Measurements from ENCODE around the gene PRXL2B. TPM values are rescaled to one million over a fixed set of nuclear protein-coding genes. Genes with fewer than 3 reads are reported as not detected.

Gene PRXL2B
- total RNA-seq, 5 donors from 2014 or later (not counting 1 experiment from before 2014, with no cell fraction given) = 17.3 to 37.6 (median 35.3) TPM

- H3K4me3 Mint-ChIP-seq = peak overlapping the region; percentile 74 to 83 (median 76)
- no peaks in the 10 kb centered on the region for H3K9me3 ChIP-seq
- CTCF ChIA-PET = interaction anchor here (0.5 to 2.3 kb wide), 4 partner anchors 9 to 390 kb away, joined by 3 to 5 read pairs (median 3); no protein-coding TSS in a partner anchor
- H3K4me3 ChIP-seq (ENCODE audit: control insufficient read depth in 1 of 2, extremely low read depth in 1 of 2, low read length in 1 of 2) = peak overlapping the region; percentile 61 to 73
- no peaks in the 10 kb centered on the region for H3K9me3 Mint-ChIP-seq
- H3K27me3 ChIP-seq (replicated peaks in 1 of 2; ENCODE audit: control insufficient read depth in 2 of 2, extremely low read depth in 1 of 2, insufficient read depth in 2 of 2, low read length in 1 of 2) = peaks cover 0 to 2% of the 10 kb centered on the region in 2 experiments
- POLR2A ChIA-PET = interaction anchor here in 1 of 2 donors (0.5 kb wide), 1 partner anchor 29 kb away, joined by 4 read pairs; no protein-coding TSS in a partner anchor
- 1% methylated on average over 41 of the region's 52 CpGs for WGBS (ENCODE audit: insufficient coverage)
- peaks cover 29 to 40% (median 32%) of the 10 kb centered on the region in 3 donors for H3K4me1 Mint-ChIP-seq
- H3K36me3 ChIP-seq (ENCODE audit: control insufficient read depth in 2 of 2, extremely low read depth in 1 of 2, insufficient read depth in 1 of 2, low read length in 1 of 2) = peaks cover 0 to 6% of the 10 kb centered on the region in 2 donors
- no peaks in the 10 kb centered on the region for H3K36me3 Mint-ChIP-seq
- H3K4me1 ChIP-seq (ENCODE audit: control insufficient read depth in 1 of 2, extremely low read depth in 1 of 2, insufficient read depth in 2 of 2, low read length in 2 of 2) = peaks cover 19 to 58% of the 10 kb centered on the region in 2 experiments
- no peaks in the 10 kb centered on the region for H3K27me3 Mint-ChIP-seq
- peak overlapping the region; percentile 8 to 16 for H3K27ac Mint-ChIP-seq
- H3K27ac ChIP-seq (ENCODE audit: low read length) = no peak overlapping the region
- peak in 17 of 35 experiments; percentile 8 to 44 (median 26) for DNase-seq
- ATAC-seq (replicated peaks in 1 of 4) = peak in 2 of 4 experiments; percentile 5 to 6
Measured at GRCh38 chr1:2587071-2587859, 688 bp downstream of the PRXL2B start.

- Histone ChIP-seq H3K27me3 (replicated peaks in 1 of 2; ENCODE audit: control insufficient read depth in 2 of 2, extremely low read depth in 1 of 2, insufficient read depth in 2 of 2, low read length in 1 of 2) (peaks cover 0 to 5% of the 10 kb centered on the region in 2 experiments), H3K27ac (ENCODE audit: low read length) (no peak overlapping the region), H3K4me1 (ENCODE audit: control insufficient read depth in 1 of 2, extremely low read depth in 1 of 2, insufficient read depth in 2 of 2, low read length in 2 of 2) (peaks cover 19 to 56% of the 10 kb centered on the region in 2 experiments), H3K4me3 (ENCODE audit: control insufficient read depth in 1 of 2, extremely low read depth in 1 of 2, low read length in 1 of 2) (peak overlapping the region; percentile 61 to 73), H3K36me3 (ENCODE audit: control insufficient read depth in 2 of 2, extremely low read depth in 1 of 2, insufficient read depth in 1 of 2, low read length in 1 of 2) (peaks cover 0 to 6% of the 10 kb centered on the region in 2 donors), H3K9me3 (no peaks in the 10 kb centered on the region)
- no peak for ATAC-seq (replicated peaks in 1 of 4)
- ChIA-PET CTCF (interaction anchor here in 1 of 2 donors (0.7 kb wide), 1 partner anchor 59 kb away, joined by 3 read pairs; no protein-coding TSS in a partner anchor), POLR2A (no interaction called here)
- H3K9me3 Mint-ChIP-seq = no peaks in the 10 kb centered on the region
- no peaks in the 10 kb centered on the region for H3K36me3 Mint-ChIP-seq
- H3K4me1 Mint-ChIP-seq = peaks cover 26 to 42% (median 29%) of the 10 kb centered on the region in 3 donors
- peak overlapping the region; percentile 74 to 83 (median 76) for H3K4me3 Mint-ChIP-seq
- no peak for DNase-seq
- H3K27ac Mint-ChIP-seq = no peak overlapping the region
- H3K27me3 Mint-ChIP-seq = no peaks in the 10 kb centered on the region
- 88% methylated on average over 18 of the region's 19 CpGs for WGBS (ENCODE audit: insufficient coverage)
Measured at GRCh38 chr1:2587860-2588571, 1.4 kb downstream of the PRXL2B start.

- no peaks in the 10 kb centered on the region for H3K27me3 Mint-ChIP-seq
- ATAC-seq (replicated peaks in 1 of 4) (no peak), DNase-seq (no peak)
- H3K36me3 Mint-ChIP-seq = no peaks in the 10 kb centered on the region
- 91% methylated on average over 22 of the region's 23 CpGs for WGBS (ENCODE audit: insufficient coverage)
- Histone ChIP-seq H3K36me3 (ENCODE audit: control insufficient read depth in 2 of 2, extremely low read depth in 1 of 2, insufficient read depth in 1 of 2, low read length in 1 of 2) (peaks cover 0 to 6% of the 10 kb centered on the region in 2 donors), H3K27me3 (replicated peaks in 1 of 2; ENCODE audit: control insufficient read depth in 2 of 2, extremely low read depth in 1 of 2, insufficient read depth in 2 of 2, low read length in 1 of 2) (peaks cover 0 to 8% of the 10 kb centered on the region in 2 experiments), H3K27ac (ENCODE audit: low read length) (no peak overlapping the region), H3K9me3 (no peaks in the 10 kb centered on the region), H3K4me3 (ENCODE audit: control insufficient read depth in 1 of 2, extremely low read depth in 1 of 2, low read length in 1 of 2) (no peak overlapping the region), H3K4me1 (ENCODE audit: control insufficient read depth in 1 of 2, extremely low read depth in 1 of 2, insufficient read depth in 2 of 2, low read length in 2 of 2) (peaks cover 12 to 53% of the 10 kb centered on the region in 2 experiments)
- POLR2A ChIA-PET = no interaction called here
- H3K27ac Mint-ChIP-seq = no peak overlapping the region
- peaks cover 19 to 34% (median 21%) of the 10 kb centered on the region in 3 donors for H3K4me1 Mint-ChIP-seq
- no peaks in the 10 kb centered on the region for H3K9me3 Mint-ChIP-seq
- CTCF ChIA-PET = no interaction called here
- H3K4me3 Mint-ChIP-seq = peak overlapping the region; percentile 16 to 55 (median 34)
Measured at GRCh38 chr1:2588661-2589430, 2.3 kb downstream of the PRXL2B start.

GRCh38 chr1:2589431-2590232, 3.1 kb downstream of the PRXL2B start:
- H3K4me1 Mint-ChIP-seq = peaks cover 11 to 26% (median 13%) of the 10 kb centered on the region in 3 donors
- Histone ChIP-seq H3K4me1 (ENCODE audit: control insufficient read depth in 1 of 2, extremely low read depth in 1 of 2, insufficient read depth in 2 of 2, low read length in 2 of 2) (peaks cover 4 to 45% of the 10 kb centered on the region in 2 experiments), H3K27me3 (replicated peaks in 1 of 2; ENCODE audit: control insufficient read depth in 2 of 2, extremely low read depth in 1 of 2, insufficient read depth in 2 of 2, low read length in 1 of 2) (peaks cover 0 to 15% of the 10 kb centered on the region in 2 experiments), H3K36me3 (ENCODE audit: control insufficient read depth in 2 of 2, extremely low read depth in 1 of 2, insufficient read depth in 1 of 2, low read length in 1 of 2) (peaks cover 0 to 6% of the 10 kb centered on the region in 2 donors), H3K27ac (ENCODE audit: low read length) (no peak overlapping the region), H3K4me3 (ENCODE audit: control insufficient read depth in 1 of 2, extremely low read depth in 1 of 2, low read length in 1 of 2) (no peak overlapping the region), H3K9me3 (no peaks in the 10 kb centered on the region)
- no peaks in the 10 kb centered on the region for H3K27me3 Mint-ChIP-seq
- 96% methylated on average over 25 of the region's 25 CpGs for WGBS (ENCODE audit: insufficient coverage)
- no peak for DNase-seq
- H3K4me3 Mint-ChIP-seq = peak overlapping the region in 1 of 3 donors; percentile 24
- no peaks in the 10 kb centered on the region for H3K36me3 Mint-ChIP-seq
- H3K27ac Mint-ChIP-seq = peak overlapping the region in 1 of 2 donors; percentile 36
- POLR2A ChIA-PET = no interaction called here
- no peaks in the 10 kb centered on the region for H3K9me3 Mint-ChIP-seq
- ATAC-seq (replicated peaks in 1 of 4) = no peak
- CTCF ChIA-PET = no interaction called here

GRCh38 chr1:2590233-2591141, 3.9 kb downstream of the PRXL2B start:
- POLR2A ChIA-PET = no interaction called here
- DNase-seq = peak in 1 of 35 experiments; percentile 22
- CTCF ChIA-PET = no interaction called here

More at GRCh38 chr1:2590233-2591141, 3.9 kb downstream of the PRXL2B start:
- no peak for ATAC-seq (replicated peaks in 1 of 4)
- no peak overlapping the region for H3K27ac Mint-ChIP-seq
- H3K4me1 ChIP-seq (ENCODE audit: control insufficient read depth in 1 of 2, extremely low read depth in 1 of 2, insufficient read depth in 2 of 2, low read length in 2 of 2) = peaks cover 0 to 36% of the 10 kb centered on the region in 2 experiments
- no peaks in the 10 kb centered on the region for H3K36me3 Mint-ChIP-seq
- H3K4me3 ChIP-seq (ENCODE audit: control insufficient read depth in 1 of 2, extremely low read depth in 1 of 2, low read length in 1 of 2) = no peak overlapping the region
- H3K4me1 Mint-ChIP-seq = peaks cover 2 to 19% (median 6%) of the 10 kb centered on the region in 3 donors
- H3K27me3 ChIP-seq (replicated peaks in 1 of 2; ENCODE audit: control insufficient read depth in 2 of 2, extremely low read depth in 1 of 2, insufficient read depth in 2 of 2, low read length in 1 of 2) = peaks cover 0 to 23% of the 10 kb centered on the region in 2 experiments
- H3K9me3 ChIP-seq = no peaks in the 10 kb centered on the region
- no peak overlapping the region for H3K4me3 Mint-ChIP-seq
- no peaks in the 10 kb centered on the region for H3K9me3 Mint-ChIP-seq
- peaks cover 0 to 6% of the 10 kb centered on the region in 2 donors for H3K36me3 ChIP-seq (ENCODE audit: control insufficient read depth in 2 of 2, extremely low read depth in 1 of 2, insufficient read depth in 1 of 2, low read length in 1 of 2)
- 94% methylated on average over 29 of the region's 31 CpGs for WGBS (ENCODE audit: insufficient coverage)
- no peaks in the 10 kb centered on the region for H3K27me3 Mint-ChIP-seq
- H3K27ac ChIP-seq (ENCODE audit: low read length) = no peak overlapping the region

All from T-cell (primary cell).